PC-3 (cell line): Measurements from ENCODE around the gene ZWILCH.

Source experiments
- CTCF ChIP-seq: fragments of 300-600 bp; sonication (generic); conservative IDR thresholded peaks from 2 replicates; pipeline ENCODE4 v1.5.1; 2017; ENCODE audit warnings: antibody characterized with exemption, low read depth, mild to moderate bottlenecking, low read length
- EZH2 ChIP-seq: fragments of 300-600 bp; sonication (generic); IDR thresholded peaks from one replicate; pipeline ENCODE4 v1.6.1; 2017; ENCODE audit warnings: antibody characterized with exemption, mild to moderate bottlenecking, low read length; ENCODE audit not compliant: unreplicated experiment
- EZH2phosphoT487 ChIP-seq: fragments of 300-600 bp; sonication (generic); IDR thresholded peaks from 2 replicates; pipeline ENCODE4 v1.6.1; 2018; ENCODE audit warnings: mild to moderate bottlenecking, antibody characterized with exemption, low read length, borderline replicate concordance

- TF ChIP-seq CTCF (no peak), EZH2 (no peak), EZH2phosphoT487 (no peak)
Observed at GRCh38 chr15:66563566-66564110, 58.5 kb downstream of the ZWILCH start.
